Measurements from ENCODE around the gene FKBP1B. TPM values are rescaled to one million over a fixed set of nuclear protein-coding genes. Genes with fewer than 3 reads are reported as not detected.
"Not testable (repeated sequence)": the region's sequence is repeated elsewhere in the genome, so short reads cannot be mapped to it uniquely, and the experiment has no call there.

Gene FKBP1B
- polyA plus RNA-seq, 1 of the 3 experiments (the other 2 are of a cell fraction), result 69.7 TPM

GRCh38 chr2:24100732-24101131, 51.2 kb downstream of the FKBP1B start:
- H3K4me3 ChIP-seq (ENCODE audit: low read depth in 2 of 2, low read length in 1 of 2); H3K9ac ChIP-seq; H3K27me3 ChIP-seq (ENCODE audit: insufficient read depth); DNase-seq; H3K4me2 ChIP-seq; H3K9me2 ChIP-seq; H3K36me3 ChIP-seq (replicated peaks in 1 of 2; ENCODE audit: control insufficient read depth in 1 of 2, insufficient read depth in 2 of 2, low read length in 1 of 2); H3K27ac ChIP-seq (ENCODE audit: low read depth in 2 of 2, low read length in 1 of 2); H3F3A ChIP-seq (replicated peaks; ENCODE audit: insufficient read depth); H4K20me1 ChIP-seq (ENCODE audit: insufficient read depth); H3K9me3 ChIP-seq; H2AFZ ChIP-seq (ENCODE audit: low read depth); POLR2A ChIA-PET; H3K79me2 ChIP-seq (ENCODE audit: insufficient read depth): not testable (repeated sequence)
- CTCF ChIA-PET, result interaction anchor here (1.1 kb wide), 1 partner anchor 276 kb away, joined by 3 read pairs; no protein-coding TSS in a partner anchor
- H3K4me1 ChIP-seq (ENCODE audit: control insufficient read depth in 1 of 2, insufficient read depth in 2 of 2, low read depth in 1 of 2, low read length in 1 of 2), result peaks cover 0 to 11% of the 10 kb centered on the region in 2 experiments; a peak in 2 of 4 replicates
- WGBS (ENCODE audit: low lambda C conversion rate), result 91% methylated on average over 2 of the region's 2 CpGs

GRCh38 chr2:24101992-24102391, 52.5 kb downstream of the FKBP1B start:
- Histone ChIP-seq H3K9me3 (peaks cover 7% of the 10 kb centered on the region; the same call in 1 of the 2 replicates), H4K20me1 (ENCODE audit: insufficient read depth) (no peaks in the 10 kb centered on the region), H3K9me2 (no peaks in the 10 kb centered on the region), H2AFZ (ENCODE audit: low read depth) (no peak overlapping the region), H3K4me3 (ENCODE audit: low read depth in 2 of 2, low read length in 1 of 2) (no peak overlapping the region), H3K9ac (no peak overlapping the region), H3K36me3 (replicated peaks in 1 of 2; ENCODE audit: control insufficient read depth in 1 of 2, insufficient read depth in 2 of 2, low read length in 1 of 2) (peaks cover 0 to 3% of the 10 kb centered on the region in 2 experiments), H3K4me2 (no peak overlapping the region), H3K79me2 (ENCODE audit: insufficient read depth) (no peaks in the 10 kb centered on the region), H3K27ac (ENCODE audit: low read depth in 2 of 2, low read length in 1 of 2) (no peak overlapping the region), H3F3A (replicated peaks; ENCODE audit: insufficient read depth) (no peaks in the 10 kb centered on the region), H3K27me3 (ENCODE audit: insufficient read depth) (no peaks in the 10 kb centered on the region), H3K4me1 (ENCODE audit: control insufficient read depth in 1 of 2, insufficient read depth in 2 of 2, low read depth in 1 of 2, low read length in 1 of 2) (peaks cover 0 to 11% of the 10 kb centered on the region in 2 experiments; a peak in 2 of 4 replicates)
- 42% methylated on average over 2 of the region's 2 CpGs for WGBS (ENCODE audit: low lambda C conversion rate)
- ChIA-PET CTCF (interaction anchor here (1.1 to 5.5 kb wide), 2 partner anchors 18 to 79 kb away, joined by 3 to 38 read pairs; partner anchors contain the start of gene TP53I3), POLR2A (interaction anchor here (0.8 kb wide), 1 partner anchor 18 kb away, joined by 3 read pairs; the partner anchor contains the start of gene TP53I3)
- DNase-seq, result no peak
- TF ChIP-seq, protein P1, sequence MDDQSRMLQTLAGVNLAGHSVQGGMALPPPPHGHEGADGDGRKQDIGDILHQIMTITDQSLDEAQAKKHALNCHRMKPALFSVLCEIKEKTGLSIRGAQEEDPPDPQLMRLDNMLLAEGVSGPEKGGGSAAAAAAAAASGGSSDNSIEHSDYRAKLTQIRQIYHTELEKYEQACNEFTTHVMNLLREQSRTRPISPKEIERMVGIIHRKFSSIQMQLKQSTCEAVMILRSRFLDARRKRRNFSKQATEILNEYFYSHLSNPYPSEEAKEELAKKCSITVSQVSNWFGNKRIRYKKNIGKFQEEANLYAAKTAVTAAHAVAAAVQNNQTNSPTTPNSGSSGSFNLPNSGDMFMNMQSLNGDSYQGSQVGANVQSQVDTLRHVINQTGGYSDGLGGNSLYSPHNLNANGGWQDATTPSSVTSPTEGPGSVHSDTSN (IDR thresholded peaks at IDR 0.05), result 0 out of 2 replicates have a peak, but pooled peaks have one; percentile 9
- no peak for TF ChIP-seq EZH2phosphoT487 (IDR thresholded peaks at IDR 0.05; ENCODE audit: borderline replicate concordance, low read depth)

DNA sequence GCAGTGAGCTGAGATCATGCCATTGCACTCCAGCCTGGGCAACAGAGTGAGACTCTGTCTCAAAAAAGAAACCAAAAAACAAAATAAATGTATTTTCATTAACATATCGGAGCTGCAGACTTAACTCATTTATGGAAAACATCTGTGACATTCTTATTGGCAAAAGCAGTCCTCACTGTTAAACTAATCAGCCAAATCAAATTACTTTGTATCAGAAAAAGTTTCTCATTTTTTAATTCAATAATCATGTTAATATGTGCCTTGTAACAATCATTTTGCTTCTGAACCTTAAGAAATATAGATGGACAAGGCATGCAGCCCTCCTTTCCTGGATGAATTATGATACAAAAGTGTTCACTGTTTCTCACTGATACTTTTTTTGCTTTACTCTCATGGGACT, 53.1 kb downstream of the FKBP1B start:
- TF ChIP-seq FOSL2 (IDR thresholded peaks at IDR 0.05; ENCODE audit: borderline replicate concordance, low read depth), result no peak
- TF ChIP-seq RXRA (IDR thresholded peaks at IDR 0.05; ENCODE audit: borderline replicate concordance, low read depth), result no peak
- no peak for TF ChIP-seq SIN3A (IDR thresholded peaks at IDR 0.05; ENCODE audit: borderline replicate concordance, low read depth, low read length)
- TF ChIP-seq, protein P2, sequence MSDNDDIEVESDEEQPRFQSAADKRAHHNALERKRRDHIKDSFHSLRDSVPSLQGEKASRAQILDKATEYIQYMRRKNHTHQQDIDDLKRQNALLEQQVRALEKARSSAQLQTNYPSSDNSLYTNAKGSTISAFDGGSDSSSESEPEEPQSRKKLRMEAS (IDR thresholded peaks at IDR 0.05; ENCODE audit: low read depth), result no peak
- no peak for TF ChIP-seq ELF1 (IDR thresholded peaks at IDR 0.05)
- TF ChIP-seq RFX5 (IDR thresholded peaks at IDR 0.05; ENCODE audit: low read length), result no peak
- TF ChIP-seq YY1 (IDR thresholded peaks at IDR 0.05; ENCODE audit: low read depth), result no peak
- TF ChIP-seq TAF1 (IDR thresholded peaks at IDR 0.05; ENCODE audit: borderline replicate concordance, low read depth, low read length), result no peak
- peak in 1 of 2 experiments; percentile 72; a peak in 2 of 4 replicates for TF ChIP-seq EP300 (IDR thresholded peaks at IDR 0.05; ENCODE audit: borderline replicate concordance in 1 of 2, low read depth in 1 of 2, low read length in 1 of 2)
- TF ChIP-seq RCOR1 (IDR thresholded peaks at IDR 0.05; ENCODE audit: low read length), result peak; percentile 45; the same call in 1 of the 2 replicates
- no peak for TF ChIP-seq FOXM1 (IDR thresholded peaks at IDR 0.05; ENCODE audit: low read depth)
- TF ChIP-seq TEAD4 (IDR thresholded peaks at IDR 0.05; ENCODE audit: borderline replicate concordance, insufficient read depth), result 0 out of 2 replicates have a peak, but pooled peaks have one; percentile 14
- Histone ChIP-seq H3K27ac (ENCODE audit: low read depth in 2 of 2, low read length in 1 of 2) (no peak overlapping the region), H3K79me2 (ENCODE audit: insufficient read depth) (no peaks in the 10 kb centered on the region), H3K27me3 (ENCODE audit: insufficient read depth) (no peaks in the 10 kb centered on the region), H3K4me2 (no peak overlapping the region), H3K4me3 (ENCODE audit: low read depth in 2 of 2, low read length in 1 of 2) (no peak overlapping the region), H3K36me3 (replicated peaks in 1 of 2; ENCODE audit: control insufficient read depth in 1 of 2, insufficient read depth in 2 of 2, low read length in 1 of 2) (peaks cover 0 to 3% of the 10 kb centered on the region in 2 experiments), H3K4me1 (ENCODE audit: control insufficient read depth in 1 of 2, insufficient read depth in 2 of 2, low read depth in 1 of 2, low read length in 1 of 2) (peaks cover 0 to 11% of the 10 kb centered on the region in 2 experiments; a peak in 2 of 4 replicates), H3K9me2 (no peaks in the 10 kb centered on the region), H3K9ac (no peak overlapping the region), H3F3A (replicated peaks; ENCODE audit: insufficient read depth) (no peaks in the 10 kb centered on the region), H2AFZ (ENCODE audit: low read depth) (no peak overlapping the region), H4K20me1 (ENCODE audit: insufficient read depth) (no peaks in the 10 kb centered on the region), H3K9me3 (peaks cover 8% of the 10 kb centered on the region; the same call in 1 of the 2 replicates)
- WGBS (ENCODE audit: low lambda C conversion rate), result 27% methylated on average over 1 of the region's 1 CpG
- ChIA-PET POLR2A (interaction anchor here (0.6 kb wide), 1 partner anchor 18 kb away, joined by 3 read pairs; the partner anchor contains the start of gene TP53I3), CTCF (interaction anchor here (1.1 to 5.5 kb wide), 3 partner anchors 16 to 78 kb away, joined by 3 to 38 read pairs (median 3); partner anchors contain the start of gene TP53I3)
- no peak for DNase-seq
